PFSK-1 (cell line): ENCODE data around the gene DGCR8.

ENCODE experiments used
- REST ChIP-seq, 2 experiments: IDR thresholded peaks; 2 replicates each; pipeline versions ENCODE4 v1.6.1 to v1.8.0; 2011 to 2012; ENCODE audit warnings: low read depth in 2 of 2, low read length in 2 of 2, control low read depth in 1 of 2, inconsistent platforms in 1 of 2, mild to moderate bottlenecking in 1 of 2, moderate library complexity in 1 of 2; ENCODE audit not compliant: insufficient read depth in 1 of 2
- SIN3A ChIP-seq: IDR thresholded peaks from 2 replicates; pipeline ENCODE4 v1.6.1; 2012; ENCODE audit warnings: mild to moderate bottlenecking, low read length, moderate library complexity, borderline replicate concordance; ENCODE audit not compliant: insufficient read depth
- TAF1 ChIP-seq: IDR thresholded peaks from 2 replicates; pipeline ENCODE4 v1.6.1; 2012; ENCODE audit warnings: low read length, control low read depth, borderline replicate concordance; ENCODE audit not compliant: insufficient read depth

GRCh38 chr22:20053407-20054033, 26.5 kb upstream of the DGCR8 start:
- TF ChIP-seq TAF1 (no peak), REST (IDR thresholded peaks at IDR 0.05; ENCODE audit: insufficient read depth in 1 of 2, low read depth in 2 of 2, low read length in 2 of 2) (no peak), SIN3A (no peak)
